HG02588 (cell line): ENCODE measurements around the gene PER3.

Experiments
- ATAC-seq: cut with Tn5 transposase; IDR thresholded peaks from one replicate; pipeline ENCODE4 v1.9.1; 2021; ENCODE audit warnings: mild to moderate bottlenecking, moderate library complexity; ENCODE audit not compliant: unreplicated experiment

Gene PER3

DNA sequence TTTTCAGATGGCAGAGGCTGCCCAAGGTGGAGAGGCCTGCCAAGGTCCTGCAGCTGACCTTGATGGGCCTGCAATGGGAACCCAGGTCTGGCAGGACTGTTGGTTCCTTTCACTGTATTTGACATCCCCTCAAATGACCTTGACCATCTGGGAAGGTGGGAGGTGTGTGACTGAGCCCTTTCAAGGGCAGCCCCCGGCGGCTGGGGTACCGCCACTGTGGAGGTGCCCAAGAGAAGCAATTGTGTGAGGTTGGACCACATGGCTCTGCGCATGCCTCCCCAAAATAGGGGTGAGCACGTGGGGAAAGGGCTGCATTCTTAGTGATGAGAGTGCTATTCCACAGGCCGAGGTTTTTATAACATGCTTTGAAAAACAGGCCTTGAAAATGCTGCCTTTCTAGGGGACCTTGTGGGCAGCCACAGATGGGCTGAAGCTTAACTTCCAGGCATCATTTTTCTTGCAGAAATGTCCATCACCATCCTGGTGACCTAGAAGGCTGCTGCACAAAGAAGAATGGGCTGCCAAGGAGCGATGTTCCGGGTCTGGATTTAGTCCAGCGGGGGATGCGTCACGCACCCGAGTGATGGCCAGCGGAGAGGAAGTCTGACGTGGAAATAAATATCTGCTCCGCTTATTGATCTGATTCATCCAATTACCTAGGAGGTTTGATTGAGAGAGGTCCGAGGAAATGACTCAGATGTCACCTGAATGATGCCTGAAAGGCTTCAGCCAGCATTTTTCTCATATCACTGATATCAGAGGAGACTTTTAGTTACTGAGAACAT is 85.2 kb downstream of the PER3 start:
- ATAC-seq, result no peak

DNA sequence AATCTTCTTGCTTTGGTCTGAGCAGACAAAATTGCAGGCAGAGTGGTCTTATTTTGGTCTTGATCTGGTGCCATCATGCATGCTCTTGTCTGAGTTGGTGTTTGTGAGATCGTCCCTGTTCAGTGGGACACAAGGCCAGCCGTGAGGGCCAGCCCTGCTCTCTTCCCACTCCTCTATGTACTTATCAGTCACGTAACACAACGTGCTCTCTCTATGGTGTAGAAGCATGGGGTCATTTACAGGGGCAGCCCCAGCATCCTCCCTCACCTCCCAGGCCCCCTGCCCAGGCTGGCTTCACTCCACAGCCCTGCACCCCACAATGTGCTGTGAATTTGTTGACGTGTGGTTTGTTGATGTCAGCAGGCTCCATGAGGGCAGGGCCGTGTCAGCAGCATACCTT is 87.0 kb downstream of the PER3 start:
- ATAC-seq, result no peak

DNA sequence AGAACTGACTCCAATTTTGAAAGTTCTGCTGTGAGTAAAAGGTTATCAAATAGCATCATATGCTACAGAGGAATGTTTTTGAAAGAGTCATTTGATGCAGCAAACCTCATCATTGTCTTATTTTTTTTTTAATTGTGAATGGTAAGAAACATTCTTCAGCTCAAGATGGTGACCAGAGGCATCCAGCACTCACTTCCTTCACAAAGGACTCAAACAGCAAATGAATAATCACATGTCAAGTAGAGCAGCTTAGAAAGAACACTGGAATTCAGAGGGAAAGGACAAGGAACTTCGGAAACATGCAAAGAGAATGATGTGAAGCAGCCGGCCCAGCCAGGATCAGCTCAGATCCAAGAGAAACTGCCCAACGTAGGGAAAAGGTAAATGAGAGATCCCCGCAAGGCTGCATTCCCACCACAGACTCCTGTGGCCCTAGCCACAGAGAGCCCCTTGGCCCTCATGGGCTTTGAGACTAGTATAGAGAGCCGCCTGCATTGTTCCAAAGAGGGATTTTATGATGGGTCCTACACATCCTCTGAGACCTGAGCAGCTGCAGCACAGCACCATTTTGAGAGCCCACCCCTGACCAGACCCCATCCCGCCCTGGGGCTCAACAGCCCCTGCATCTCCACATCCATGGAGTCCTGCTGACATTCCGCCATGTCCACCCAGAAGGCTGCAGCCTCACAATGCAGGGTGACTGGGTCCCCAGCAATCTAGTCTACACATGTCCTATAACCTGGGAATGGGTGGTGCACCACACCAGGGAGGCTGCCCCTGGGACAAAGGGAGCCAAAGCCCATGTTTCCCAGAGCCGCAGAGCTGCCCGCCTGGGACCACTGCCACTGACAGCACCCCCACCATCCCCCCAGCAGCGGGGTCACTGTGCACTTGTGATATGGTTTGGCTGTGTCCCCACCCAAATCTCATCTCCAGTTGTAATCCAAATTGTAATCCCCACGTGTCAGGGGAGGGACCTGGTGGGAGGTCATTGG is 90.0 kb downstream of the PER3 start:
- ATAC-seq, result no peak

GRCh38 chr1:7878027-7878426 is 93.9 kb downstream of the PER3 start:
- no peak for ATAC-seq

DNA sequence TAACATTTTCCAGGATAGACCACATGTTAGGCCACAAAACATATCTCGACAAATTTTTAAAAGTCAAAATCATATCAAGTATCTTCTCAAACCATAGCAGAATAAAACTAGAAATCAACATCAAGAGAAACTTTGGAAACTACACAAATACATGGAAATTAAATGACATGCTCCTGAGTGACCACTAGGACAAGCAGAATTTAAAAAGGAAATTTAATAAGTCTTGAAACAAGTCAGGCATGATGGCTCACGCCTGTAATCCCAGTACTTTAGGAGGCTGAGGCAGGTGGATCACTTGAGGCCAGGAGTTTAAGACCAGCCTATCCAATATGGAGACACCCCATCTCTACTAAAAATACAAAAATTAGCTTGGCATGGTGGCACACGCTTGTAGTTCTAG is 95.1 kb downstream of the PER3 start:
- ATAC-seq, result no peak

DNA sequence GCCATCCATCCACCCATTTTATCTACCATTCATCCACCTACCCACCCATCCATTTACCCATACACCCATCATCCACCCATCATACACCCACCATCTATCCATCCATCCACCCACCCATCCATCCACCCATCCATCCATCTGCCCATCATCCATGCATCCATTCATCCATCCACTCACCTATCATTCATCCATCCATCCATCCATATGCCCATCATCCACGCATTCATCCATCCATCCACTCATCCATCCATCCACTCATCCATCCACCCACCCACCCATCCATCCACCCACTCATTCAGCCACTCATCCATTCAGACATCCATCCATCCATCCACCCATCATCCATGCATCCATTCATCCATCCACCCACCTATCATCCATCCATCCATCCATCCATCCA is 100.7 kb downstream of the PER3 start:
- no peak for ATAC-seq

- ATAC-seq, result no peak
Measured at GRCh38 chr1:7885513-7886404, 101.7 kb downstream of the PER3 start.

GRCh38 chr1:7886405-7886745 is 102.3 kb downstream of the PER3 start:
- no peak for ATAC-seq

- no peak for ATAC-seq
Measured at GRCh38 chr1:7888248-7889081, 104.4 kb downstream of the PER3 start.

DNA sequence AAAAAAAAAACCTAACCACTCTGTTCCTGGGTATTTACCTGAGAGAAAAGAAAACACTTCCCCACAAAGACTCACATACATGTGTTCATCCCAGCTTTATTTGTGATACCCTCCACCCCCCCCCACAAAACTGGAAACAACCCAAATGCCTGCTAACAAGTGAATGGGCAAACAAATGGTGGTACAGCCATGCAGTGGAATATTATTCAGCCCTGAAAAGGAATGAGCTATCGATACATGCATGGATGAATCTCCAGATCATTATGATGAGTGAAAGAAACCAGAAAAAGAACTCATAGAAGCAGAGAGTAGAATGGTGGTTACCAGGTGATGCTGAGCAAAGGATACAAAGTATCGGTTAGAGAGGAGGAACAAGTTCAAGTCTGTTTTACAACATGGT is 106.8 kb downstream of the PER3 start:
- no peak for ATAC-seq

GRCh38 chr1:7891804-7892203 is 107.7 kb downstream of the PER3 start:
- no peak for ATAC-seq

GRCh38 chr1:7893529-7894180 is 109.6 kb downstream of the PER3 start:
- no peak for ATAC-seq
